ENCODE results near the gene ASB7.

DNA sequence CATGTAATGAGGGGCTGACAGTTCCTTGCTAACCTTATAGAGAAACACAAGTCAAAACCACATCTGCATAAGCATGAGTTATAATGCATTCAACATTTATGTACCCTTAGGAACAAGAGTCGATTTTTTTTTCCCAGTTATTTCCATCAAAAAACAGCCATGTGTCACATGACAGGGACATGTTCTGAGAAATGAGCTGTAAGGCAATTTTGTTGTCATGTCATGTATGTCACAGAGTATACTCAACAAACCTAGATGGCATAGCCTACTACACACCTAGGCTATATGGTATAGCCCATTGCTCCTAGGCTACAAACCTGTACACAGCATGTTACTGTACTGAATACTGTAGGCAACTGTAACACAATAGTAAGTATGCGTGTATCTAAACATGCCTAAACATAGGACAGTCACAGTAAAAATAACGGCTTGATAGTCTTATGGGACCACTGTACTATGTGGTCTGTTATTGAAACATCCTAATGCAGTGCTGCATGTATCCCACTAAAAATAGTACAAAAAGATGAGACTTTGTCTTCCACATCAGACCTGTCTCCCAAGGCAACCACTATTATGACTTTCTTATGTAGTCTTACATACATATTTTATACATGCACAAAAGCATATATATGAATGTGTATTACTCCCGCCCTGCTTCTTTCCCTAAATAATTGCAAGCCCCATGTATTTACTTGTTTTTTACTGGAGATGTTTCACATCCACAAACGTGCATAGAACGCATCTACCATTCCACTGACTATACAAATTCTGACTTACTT, 35.4 kb upstream of the ASB7 start:
- TF ChIP-seq, protein P1, sequence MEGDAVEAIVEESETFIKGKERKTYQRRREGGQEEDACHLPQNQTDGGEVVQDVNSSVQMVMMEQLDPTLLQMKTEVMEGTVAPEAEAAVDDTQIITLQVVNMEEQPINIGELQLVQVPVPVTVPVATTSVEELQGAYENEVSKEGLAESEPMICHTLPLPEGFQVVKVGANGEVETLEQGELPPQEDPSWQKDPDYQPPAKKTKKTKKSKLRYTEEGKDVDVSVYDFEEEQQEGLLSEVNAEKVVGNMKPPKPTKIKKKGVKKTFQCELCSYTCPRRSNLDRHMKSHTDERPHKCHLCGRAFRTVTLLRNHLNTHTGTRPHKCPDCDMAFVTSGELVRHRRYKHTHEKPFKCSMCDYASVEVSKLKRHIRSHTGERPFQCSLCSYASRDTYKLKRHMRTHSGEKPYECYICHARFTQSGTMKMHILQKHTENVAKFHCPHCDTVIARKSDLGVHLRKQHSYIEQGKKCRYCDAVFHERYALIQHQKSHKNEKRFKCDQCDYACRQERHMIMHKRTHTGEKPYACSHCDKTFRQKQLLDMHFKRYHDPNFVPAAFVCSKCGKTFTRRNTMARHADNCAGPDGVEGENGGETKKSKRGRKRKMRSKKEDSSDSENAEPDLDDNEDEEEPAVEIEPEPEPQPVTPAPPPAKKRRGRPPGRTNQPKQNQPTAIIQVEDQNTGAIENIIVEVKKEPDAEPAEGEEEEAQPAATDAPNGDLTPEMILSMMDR (IDR thresholded peaks at IDR 0.05): no peak
- no peak for TF ChIP-seq POLR2A (IDR thresholded peaks at IDR 0.05)

All from lower leg skin (tissue), 3 donors.